Cardiac muscle cell (in vitro differentiated cells and primary cell): Measurements from ENCODE around the gene MYO5B. TPM values are rescaled to one million over a fixed set of nuclear protein-coding genes. Genes with fewer than 3 reads are reported as not detected.
"Not testable (repeated sequence)": the region's sequence is repeated elsewhere in the genome, so short reads cannot be mapped to it uniquely, and the experiment has no call there.

Source experiments
- DNase-seq, 2 donors: peaks; one replicate each; pipeline versions ENCODE4 v3.0.0 to v3.0.0-alpha.2; 2010 to 2017; ENCODE audit warnings: low read depth in 1 of 2, low spot score in 1 of 2
- H3K27ac ChIP-seq: fragments of 200-600 bp; sonication (generic); 2 replicates; pipeline ENCODE4 v1.5.1; 2016
- H3K27me3 ChIP-seq: fragments of 200-600 bp; sonication (generic); 2 replicates; pipeline ENCODE4 v1.6.0; 2016; ENCODE audit warnings: control low read depth
- H3K36me3 ChIP-seq: fragments of 200-600 bp; sonication (generic); 2 replicates; pipeline ENCODE4 v1.5.1; 2016; ENCODE audit warnings: control low read depth
- H3K4me1 ChIP-seq: fragments of 200-600 bp; sonication (generic); 2 replicates; pipeline ENCODE4 v1.8.1; 2017; ENCODE audit warnings: low read depth, mild to moderate bottlenecking, mixed run types
- H3K4me3 ChIP-seq: fragments of 200-600 bp; sonication (generic); 2 replicates; pipeline ENCODE4 v1.5.1; 2016; ENCODE audit warnings: mild to moderate bottlenecking
- H3K9me3 ChIP-seq: fragments of 200-600 bp; sonication (generic); 2 replicates; pipeline ENCODE4 v1.5.1; 2017; ENCODE audit warnings: low read depth, mild to moderate bottlenecking, control low read depth
- CTCF ChIP-seq: IDR thresholded peaks from 2 replicates; pipeline ENCODE4 v1.5.1; 2012; ENCODE audit warnings: low read depth, mild to moderate bottlenecking, low read length
- polyA plus RNA-seq: library from polyadenylated mRNA; unstranded; fragments of >200 nt; fragmentation: Nextera tagmentation; extraction: Ambion mirVana; gene quantifications from 2 replicates; pipeline ENCODE4 v1.2.1, GENCODE V29; 2016
- total RNA-seq: library from RNA; depleted of rRNA; stranded (reverse); fragments of >200 nt; gene quantifications from 2 replicates; pipeline ENCODE4 v1.2.3, GENCODE V29; 2016

Gene MYO5B
- total and polyA plus RNA-seq, 2 experiments from 2014 or later = 3.0 to 16.7 TPM

DNA sequence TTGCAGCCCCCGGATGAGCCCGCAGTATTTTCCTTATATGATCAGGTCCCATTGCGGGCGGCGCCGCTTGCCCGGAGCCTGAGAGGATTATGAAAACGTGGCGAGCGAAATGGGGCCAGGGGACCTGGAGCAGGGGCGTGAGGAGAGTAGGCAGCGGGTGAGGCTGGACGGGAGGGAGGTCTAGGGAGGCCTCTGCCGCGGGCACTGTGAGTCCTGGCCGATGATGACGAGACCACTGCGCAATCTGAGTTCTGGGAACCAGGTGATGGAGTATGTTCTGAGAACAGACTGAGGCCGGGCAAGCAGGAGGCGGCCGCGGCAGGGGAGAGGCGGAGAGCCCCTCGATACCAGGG lies 380.8 kb downstream of the MYO5B start:
- no peaks in the 10 kb centered on the region for H3K36me3 ChIP-seq
- no peaks in the 10 kb centered on the region for H3K27me3 ChIP-seq
- peak; percentile 68 to 75 for DNase-seq
- TF ChIP-seq CTCF = no peak
- peak overlapping the region; percentile 86 for H3K27ac ChIP-seq
- H3K4me3 ChIP-seq = peak overlapping the region; percentile 53
- H3K9me3 ChIP-seq = no peaks in the 10 kb centered on the region
- H3K4me1 ChIP-seq = peaks cover 14% of the 10 kb centered on the region

DNA sequence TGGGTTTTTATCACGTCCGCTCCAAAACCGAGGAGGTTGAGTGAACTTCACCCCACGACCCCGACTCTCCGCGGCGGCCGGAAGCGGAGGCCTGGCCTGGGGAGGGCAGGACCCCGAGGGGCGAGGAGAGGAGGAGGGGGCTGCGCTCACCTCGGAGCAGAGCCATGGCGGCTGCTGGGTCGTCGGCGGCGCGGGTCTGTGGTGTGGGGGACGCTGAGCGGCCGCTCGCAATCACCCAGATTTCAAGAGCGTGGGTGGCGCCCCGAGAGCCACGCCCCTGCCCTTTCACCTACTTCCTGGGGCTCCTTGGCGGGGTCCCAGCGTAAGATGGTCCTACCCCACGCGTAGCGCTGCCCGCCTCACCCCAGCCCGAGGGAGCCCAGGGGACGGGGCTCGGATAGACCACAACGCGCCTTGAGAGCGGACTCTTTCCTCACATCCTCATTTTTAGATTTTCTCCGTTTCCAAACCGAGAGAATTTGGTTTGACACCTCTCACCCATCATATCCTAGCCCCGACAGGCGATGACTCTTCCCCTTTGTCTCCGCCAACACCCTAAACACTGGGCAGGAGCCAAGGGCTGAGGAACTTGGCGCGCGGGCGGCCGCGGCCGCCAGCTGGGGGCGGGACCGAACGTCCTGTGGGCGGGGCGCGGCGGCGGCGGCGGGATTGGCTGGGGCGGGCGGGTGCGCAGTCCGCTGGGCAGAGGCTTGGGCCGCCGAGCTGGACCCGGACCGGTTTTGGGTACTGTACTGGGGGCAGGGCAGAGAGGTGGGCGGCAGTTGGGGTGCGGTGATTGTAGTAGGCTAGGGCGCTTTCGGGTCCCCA lies 381.4 kb downstream of the MYO5B start, which contains the start of gene ACAA2:
TSS of gene ACAA2 (minus strand) at position 215 of the 828 bp plus-strand sequence. CDS start at position 166, 49 bp downstream.
- peaks cover 14% of the 10 kb centered on the region for H3K4me1 ChIP-seq
- no peak for TF ChIP-seq CTCF
- peak within 1 kb of the TSS; percentile 53 for H3K4me3 ChIP-seq
- no peaks in the 10 kb centered on the region for H3K27me3 ChIP-seq
- no peaks in the 10 kb centered on the region for H3K9me3 ChIP-seq
- no peaks in the 10 kb centered on the region for H3K36me3 ChIP-seq
- DNase-seq = peak; percentile 80 to 93
- H3K27ac ChIP-seq = peak within 1 kb of the TSS; percentile 86

GRCh38 chr18:49813069-49813318 lies 382.0 kb downstream of the MYO5B start:
- no peaks in the 10 kb centered on the region for H3K9me3 ChIP-seq
- H3K4me1 ChIP-seq = peaks cover 14% of the 10 kb centered on the region
- peak in 1 of 2 donors; percentile 56 for DNase-seq
- H3K27me3 ChIP-seq = no peaks in the 10 kb centered on the region
- TF ChIP-seq CTCF = no peak
- peak overlapping the region; percentile 53 for H3K4me3 ChIP-seq
- H3K27ac ChIP-seq = peak overlapping the region; percentile 86
- H3K36me3 ChIP-seq = no peaks in the 10 kb centered on the region

DNA sequence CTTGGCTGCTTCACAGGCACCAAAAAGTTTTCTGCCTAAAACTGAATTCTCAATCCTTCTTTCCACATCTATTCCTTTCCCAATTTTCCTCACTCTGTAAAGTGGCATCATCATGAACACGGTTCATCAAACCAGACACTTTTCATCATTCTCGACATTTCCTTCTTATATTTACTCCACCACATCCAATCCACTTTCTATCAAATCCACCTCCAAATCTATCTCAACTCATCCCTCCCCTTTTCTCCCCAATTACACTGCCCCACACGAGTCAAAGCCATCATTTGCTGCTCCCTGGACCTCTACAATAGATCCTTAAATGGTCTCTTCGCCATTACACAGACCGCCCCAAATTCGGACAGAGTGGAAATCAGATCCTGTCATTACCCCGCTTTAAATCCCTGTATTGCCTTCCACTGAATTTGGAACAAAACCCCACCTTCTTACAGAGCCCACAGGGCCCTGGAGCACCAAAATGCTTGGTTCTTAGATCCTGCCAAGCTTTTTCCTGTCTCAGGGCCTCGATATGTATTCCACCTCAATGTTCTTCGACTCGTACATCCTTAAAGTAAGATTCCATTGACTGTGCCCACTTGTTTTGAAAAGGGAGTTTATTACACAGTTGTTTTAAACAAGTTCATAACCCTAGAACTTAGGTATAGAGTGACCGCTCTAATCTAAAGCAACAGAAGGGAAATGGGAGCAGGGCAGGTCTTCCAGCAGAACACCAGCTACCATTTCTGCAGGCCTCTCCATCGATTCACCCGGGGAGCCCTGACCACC lies 382.5 kb downstream of the MYO5B start:
- Histone ChIP-seq H3K27me3 (no peaks in the 10 kb centered on the region), H3K9me3 (no peaks in the 10 kb centered on the region), H3K4me3 (peak overlapping the region; percentile 53), H3K27ac (peak overlapping the region; percentile 86), H3K4me1 (peaks cover 14% of the 10 kb centered on the region), H3K36me3 (no peaks in the 10 kb centered on the region)
- no peak for TF ChIP-seq CTCF
- DNase-seq = no peak

DNA sequence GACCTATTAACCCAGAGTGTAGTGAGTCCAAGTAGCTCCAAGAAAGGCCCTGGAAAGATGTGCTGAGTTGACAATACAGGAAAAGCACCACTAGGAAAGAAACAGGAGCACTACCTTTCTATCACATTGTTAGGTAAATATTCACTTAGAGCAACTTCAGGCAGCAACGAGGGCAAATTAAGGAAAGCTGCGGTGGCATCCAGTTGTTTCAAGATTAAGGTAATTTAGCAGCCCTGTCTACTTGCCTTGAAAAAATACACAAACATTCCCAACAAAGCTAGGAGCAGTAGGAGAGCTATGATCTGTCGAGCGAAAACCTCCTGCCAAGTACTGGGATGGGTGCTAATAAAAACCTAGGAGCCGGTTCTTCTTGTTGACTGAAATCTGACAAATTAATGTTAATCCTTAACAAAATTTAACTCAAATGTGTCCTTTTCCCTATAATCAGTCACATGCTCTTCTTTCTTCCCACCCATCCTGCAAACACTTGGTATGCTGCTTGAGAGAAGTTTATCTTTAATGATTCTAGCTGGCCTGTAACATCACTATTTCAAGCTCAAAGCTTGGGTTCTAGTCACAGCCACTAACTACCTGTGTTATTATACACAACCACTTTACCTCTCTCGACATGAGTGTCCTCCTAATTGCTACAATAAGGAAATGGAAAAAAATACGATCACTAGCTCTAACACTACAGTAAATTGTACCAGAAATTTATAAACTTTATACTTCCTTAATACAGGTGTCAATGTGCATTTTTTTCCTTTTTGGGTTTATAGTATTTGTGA lies 383.6 kb downstream of the MYO5B start:
- no peak for TF ChIP-seq CTCF
- Histone ChIP-seq H3K4me3 (no peak overlapping the region), H3K27ac (no peak overlapping the region), H3K4me1 (peaks cover 14% of the 10 kb centered on the region), H3K36me3 (no peaks in the 10 kb centered on the region), H3K27me3 (no peaks in the 10 kb centered on the region), H3K9me3 (no peaks in the 10 kb centered on the region)
- no peak for DNase-seq

GRCh38 chr18:49808553-49809191 lies 386.3 kb downstream of the MYO5B start:
- H3K27ac ChIP-seq, H3K36me3 ChIP-seq, H3K4me3 ChIP-seq, H3K9me3 ChIP-seq, H3K27me3 ChIP-seq, DNase-seq: not testable (repeated sequence)
- H3K4me1 ChIP-seq = peaks cover 17% of the 10 kb centered on the region
